ENCODE data around the gene IGLL1. TPM values are rescaled to one million over a fixed set of nuclear protein-coding genes. Genes with fewer than 3 reads are reported as not detected.
A peak's percentile ranks its signal among the peaks of the same experiment; 100 is the strongest.
"Not testable (repeated sequence)": the region's sequence is repeated elsewhere in the genome, so short reads cannot be mapped to it uniquely, and the experiment has no call there.

Gene IGLL1
- total and polyA plus RNA-seq, 10 donors: 0.26 TPM; not detected in 9

GRCh38 chr22:23544852-23545251, 35.2 kb downstream of the IGLL1 start:
- H3K36me3 ChIP-seq: no peaks in the 10 kb centered on the region
- peaks cover 0 to 24% (median 19%) of the 10 kb centered on the region in 8 donors for H3K9me3 ChIP-seq
- TF ChIP-seq POLR2A (IDR thresholded peaks at IDR 0.05) (no peak), POLR2AphosphoS5 (IDR thresholded peaks at IDR 0.05) (no peak), CTCF (IDR thresholded peaks at IDR 0.05 in 8 of 11, conservative IDR thresholded peaks at IDR 0.05 in 3 of 11) (no peak)
- DNase-seq: no peak
- H3K4me3 ChIP-seq: no peak overlapping the region
- intact Hi-C loops (cut with DNase I; ENCODE audit: low total_unique reads): loop anchor here (5.0 kb wide), 1 partner anchor 302 kb away; no protein-coding TSS in a partner anchor
- no peaks in the 10 kb centered on the region for H3K27me3 ChIP-seq (replicated peaks in 1 of 7)
- H3K27ac ChIP-seq: no peak overlapping the region
- H3K4me1 ChIP-seq: peaks cover 0 to 7% (median 0%) of the 10 kb centered on the region in 6 donors
- WGBS, 5 donors: 90 to 98% (median 96%) methylated on average over 2 of the region's 2 CpGs

DNA sequence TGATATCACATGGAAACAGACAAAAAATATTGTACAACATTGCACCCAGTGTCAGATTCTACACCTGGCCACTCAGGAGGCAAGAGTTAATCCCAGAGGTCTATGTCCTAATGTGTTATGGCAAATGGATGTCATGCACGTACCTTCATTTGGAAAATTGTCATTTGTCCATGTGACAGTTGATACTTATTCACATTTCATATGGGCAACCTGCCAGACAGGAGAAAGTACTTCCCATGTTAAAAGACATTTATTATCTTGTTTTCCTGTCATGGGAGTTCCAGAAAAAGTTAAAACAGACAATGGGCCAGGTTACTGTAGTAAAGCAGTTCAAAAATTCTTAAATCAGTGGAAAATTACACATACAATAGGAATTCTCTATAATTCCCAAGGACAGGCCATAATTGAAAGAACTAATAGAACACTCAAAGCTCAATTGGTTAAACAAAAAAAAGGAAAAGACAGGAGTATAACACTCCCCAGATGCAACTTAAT, 36.5 kb downstream of the IGLL1 start:
- Histone ChIP-seq H3K4me1 (peaks cover 0 to 17% (median 8%) of the 10 kb centered on the region in 6 donors), H3K9me3 (peaks cover 0 to 20% (median 17%) of the 10 kb centered on the region in 8 donors)
- intact Hi-C loops (cut with DNase I; ENCODE audit: low total_unique reads): loop anchor here (5.0 kb wide), 1 partner anchor 304 kb away; no protein-coding TSS in a partner anchor
- 59 to 77% (median 74%) methylated on average over 1 of the region's 1 CpG for WGBS, 5 donors
- H3K36me3 ChIP-seq; H3K27ac ChIP-seq; H3K27me3 ChIP-seq (replicated peaks in 1 of 7); DNase-seq; H3K4me3 ChIP-seq: not testable (repeated sequence)

- no peak for DNase-seq
- H3K36me3 ChIP-seq: no peaks in the 10 kb centered on the region
- 60 to 68% (median 65%) methylated on average over 5 of the region's 5 CpGs for WGBS, 5 donors
- H3K27me3 ChIP-seq (replicated peaks in 1 of 7): no peaks in the 10 kb centered on the region
- intact Hi-C loops (cut with DNase I; ENCODE audit: low total_unique reads): loop anchor here (5.0 kb wide), 1 partner anchor 304 kb away; no protein-coding TSS in a partner anchor
- H3K27ac ChIP-seq: no peak overlapping the region
- peaks cover 0 to 23% (median 11%) of the 10 kb centered on the region in 6 donors for H3K4me1 ChIP-seq
- peaks cover 0 to 14% (median 11%) of the 10 kb centered on the region in 8 donors for H3K9me3 ChIP-seq
- no peak overlapping the region for H3K4me3 ChIP-seq
- TF ChIP-seq POLR2AphosphoS5 (IDR thresholded peaks at IDR 0.05): no peak
- no peak for TF ChIP-seq POLR2A (IDR thresholded peaks at IDR 0.05)
- no peak for TF ChIP-seq CTCF (IDR thresholded peaks at IDR 0.05 in 8 of 11, conservative IDR thresholded peaks at IDR 0.05 in 3 of 11)
Observed at GRCh38 chr22:23542933-23543332, 37.2 kb downstream of the IGLL1 start.

GRCh38 chr22:23542391-23542790, 37.7 kb downstream of the IGLL1 start:
- intact Hi-C loops (cut with DNase I; ENCODE audit: low total_unique reads): loop anchor here (5.0 kb wide), 1 partner anchor 305 kb away; no protein-coding TSS in a partner anchor
- not testable (repeated sequence) for H3K4me3 ChIP-seq; H3K27me3 ChIP-seq (replicated peaks in 1 of 7); DNase-seq; H3K27ac ChIP-seq; H3K36me3 ChIP-seq; H3K9me3 ChIP-seq
- H3K4me1 ChIP-seq: peaks cover 0 to 28% (median 12%) of the 10 kb centered on the region in 6 donors
- WGBS, 5 donors: 52 to 81% (median 58%) methylated on average over 3 of the region's 3 CpGs

GRCh38 chr22:23541849-23542281, 38.2 kb downstream of the IGLL1 start:
- not testable (repeated sequence) for H3K27me3 ChIP-seq (replicated peaks in 1 of 7); H3K36me3 ChIP-seq; H3K27ac ChIP-seq; H3K4me3 ChIP-seq; H3K9me3 ChIP-seq; DNase-seq
- H3K4me1 ChIP-seq: peaks cover 0 to 28% (median 12%) of the 10 kb centered on the region in 6 donors
- intact Hi-C loops (cut with DNase I; ENCODE audit: low total_unique reads): loop anchor here (5.0 kb wide), 1 partner anchor 305 kb away; no protein-coding TSS in a partner anchor
- WGBS, 5 donors: 6 to 12% (median 8%) methylated on average over 7 of the region's 7 CpGs
- peak; percentile 25 to 77 (median 62) for TF ChIP-seq CTCF (IDR thresholded peaks at IDR 0.05 in 8 of 11, conservative IDR thresholded peaks at IDR 0.05 in 3 of 11)

DNA sequence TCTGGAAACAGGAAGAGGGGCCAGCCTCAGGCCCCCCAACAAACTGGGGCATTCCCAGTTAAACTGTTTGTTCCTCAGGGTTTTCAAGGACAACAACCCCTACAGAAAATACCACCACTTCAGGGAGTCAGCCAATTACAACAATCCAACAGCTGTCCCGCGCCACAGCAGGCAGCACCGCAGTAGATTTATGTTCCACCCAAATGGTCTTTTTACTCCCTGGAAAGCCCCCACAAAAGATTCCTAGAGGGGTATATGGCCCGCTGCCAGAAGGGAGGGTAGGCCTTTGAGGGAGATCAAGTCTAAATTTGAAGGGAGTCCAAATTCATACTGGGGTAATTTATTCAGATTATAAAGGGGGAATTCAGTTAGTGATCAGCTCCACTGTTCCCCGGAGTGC, 39.3 kb downstream of the IGLL1 start:
- WGBS, 5 donors: 69 to 88% (median 83%) methylated on average over 5 of the region's 5 CpGs
- not testable (repeated sequence) for H3K9me3 ChIP-seq; H3K4me3 ChIP-seq; H3K27ac ChIP-seq; H3K36me3 ChIP-seq; H3K27me3 ChIP-seq (replicated peaks in 1 of 7)
- intact Hi-C loops (cut with DNase I; ENCODE audit: low total_unique reads): loop anchor here (5.0 kb wide), 1 partner anchor 306 kb away; no protein-coding TSS in a partner anchor
- H3K4me1 ChIP-seq: peaks cover 0 to 35% (median 16%) of the 10 kb centered on the region in 6 donors
- DNase-seq: peak; percentile 18

Data from spleen (tissue), 11 donors.